A549 treated with CORT108297 at 1 μM for 4 hours (cell line): ENCODE measurements around the gene DENND4B. TPM values are rescaled to one million over a fixed set of nuclear protein-coding genes. Genes with fewer than 3 reads are reported as not detected.

Experiments used
- total RNA-seq: library from RNA; stranded (reverse); fragments of 200-300 nt; extraction: Qiagen RNA extraction; gene quantifications from 5 replicates; pipeline ENCODE4 v1.2.3, GENCODE V29; 2022

The DENND4B gene
- total RNA-seq, result 22.9 to 40.4 TPM (median 38.6 TPM) in 5 replicates

GRCh38 chr1:153946622-153947241 lies at the start of gene DENND4B:
Gene DENND4B (minus strand): TSS chr1:153946718. CDS start chr1:153944374, 2,344 bp downstream.

DNA sequence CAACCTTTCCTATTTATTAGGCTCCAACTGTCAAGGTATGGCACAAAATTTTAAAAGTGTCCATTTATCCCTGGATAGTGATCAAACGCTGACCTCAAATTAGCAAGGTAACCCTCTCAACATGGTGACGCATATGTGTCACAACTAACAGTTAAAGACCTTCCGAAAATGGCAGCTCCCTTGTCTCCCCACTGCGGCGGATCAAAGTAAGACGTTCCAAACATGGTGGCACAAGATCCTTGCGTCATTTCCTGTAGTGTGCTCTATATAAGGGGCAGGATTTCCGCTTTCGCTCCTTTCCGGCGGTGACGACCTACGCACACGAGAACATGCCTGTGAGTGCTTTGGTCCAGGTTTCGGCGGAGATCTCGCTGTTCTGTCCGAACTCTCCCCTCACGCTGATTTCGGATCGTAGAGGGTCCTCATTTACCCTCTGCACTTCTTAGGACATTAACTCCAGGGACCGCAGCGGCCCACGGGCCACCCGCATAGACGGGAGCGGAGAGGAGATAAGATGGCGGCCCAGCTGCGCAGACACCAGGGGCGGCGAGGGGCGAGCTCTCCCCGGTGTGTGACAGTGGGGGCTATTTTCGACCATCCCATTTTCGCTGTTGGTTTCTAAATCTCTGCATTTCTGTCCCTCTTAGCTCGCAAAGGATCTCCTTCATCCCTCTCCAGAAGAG lies 44.1 kb upstream of the DENND4B start, which contains the start of gene RPS27:
Gene RPS27, plus strand, starts transcription at position 295 of the 683 bp plus-strand sequence. Its CDS starts 35 bp downstream, at position 330.

DNA sequence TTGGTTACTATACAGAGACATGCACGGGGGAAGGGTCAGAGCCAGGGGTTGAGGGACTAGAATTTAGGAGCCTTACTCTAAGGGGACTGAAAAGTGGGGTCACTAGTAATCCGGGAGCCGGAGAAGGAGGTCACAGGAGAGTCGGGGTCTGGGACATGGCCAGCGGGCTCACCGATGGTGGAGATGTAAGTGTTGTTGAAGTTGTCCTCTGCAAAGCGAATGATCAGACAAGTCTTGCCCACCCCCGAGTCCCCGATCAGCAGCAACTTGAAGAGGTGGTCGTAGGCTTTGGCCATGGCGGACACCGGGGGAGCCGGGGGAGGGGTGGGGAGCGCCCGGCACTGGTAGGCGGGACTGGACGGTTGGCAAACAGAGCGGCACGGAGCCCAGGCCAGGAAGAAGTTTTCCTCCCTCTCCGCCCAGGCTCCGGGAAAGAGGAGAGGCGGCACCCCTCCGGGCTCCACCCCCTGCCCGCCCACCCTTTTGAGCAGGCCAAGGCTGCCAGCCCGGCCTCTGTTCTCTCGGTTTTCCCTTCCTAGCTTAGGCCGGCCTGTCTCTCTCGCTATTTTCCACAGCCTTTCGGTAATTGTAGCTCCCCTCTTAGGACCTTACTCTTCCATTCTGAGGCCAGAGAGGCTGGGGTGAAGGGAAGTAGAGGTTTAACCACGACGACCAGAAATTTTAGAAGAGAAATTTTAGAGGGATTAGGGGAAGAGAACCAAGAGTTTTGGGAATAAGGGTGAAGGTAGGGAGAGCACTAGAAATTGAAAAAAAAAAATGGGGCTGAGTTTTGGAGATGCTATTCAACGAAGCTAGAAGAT lies 39.6 kb upstream of the DENND4B start, which contains the start of gene RAB13:
Gene RAB13, minus strand, starts transcription at position 399 of the 821 bp plus-strand sequence. Its CDS starts 103 bp downstream, at position 296.

DNA sequence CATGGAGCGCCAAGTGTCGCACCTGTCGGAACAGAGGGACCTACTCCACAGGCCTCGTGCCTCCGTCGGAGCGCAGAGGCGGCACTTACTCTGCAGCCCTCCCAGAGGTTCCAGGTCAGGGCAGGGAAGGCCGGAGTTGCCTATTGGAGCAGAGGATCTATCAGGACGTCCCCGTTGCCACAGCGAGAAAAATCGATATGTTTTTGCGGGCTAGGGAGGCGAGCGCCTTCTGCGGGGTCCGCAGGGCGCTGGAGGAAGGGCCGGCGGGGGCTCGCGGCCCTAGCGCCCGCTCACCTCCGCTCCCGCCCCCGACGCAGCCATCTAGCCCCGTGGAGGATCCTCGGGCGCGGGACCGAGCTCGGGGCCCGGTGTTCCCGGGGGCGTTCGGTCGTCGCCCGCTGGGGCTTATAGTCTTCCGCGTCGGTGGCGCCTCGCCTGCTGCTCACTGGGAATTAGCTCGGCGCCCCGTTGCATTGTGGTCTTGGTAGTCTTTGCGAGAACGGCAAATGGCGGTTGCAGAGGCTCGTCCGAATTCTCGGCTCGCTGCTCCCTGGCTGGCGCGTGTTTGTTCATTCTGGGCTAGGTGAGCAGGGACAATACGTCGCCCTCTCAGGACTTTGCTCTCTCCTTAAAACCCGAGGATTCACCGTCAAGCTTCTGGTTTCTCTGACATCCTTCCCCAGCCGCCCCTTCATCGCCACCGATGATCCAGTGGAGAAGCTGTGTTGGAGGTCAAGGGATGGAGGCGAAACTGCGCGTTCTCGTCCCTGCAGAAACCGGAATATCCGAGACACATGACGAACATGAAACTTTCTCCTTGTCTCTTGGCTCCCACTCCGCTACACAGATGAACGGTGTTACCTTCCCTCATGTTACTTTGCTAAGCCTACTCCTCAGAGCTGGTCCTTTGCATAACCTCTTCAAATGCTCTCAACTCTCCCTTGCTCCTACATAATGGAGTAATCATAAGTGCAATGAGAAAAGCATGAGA lies 31.0 kb upstream of the DENND4B start, which contains the start of gene JTB:
Gene JTB, minus strand, starts transcription at position 425 of the 991 bp plus-strand sequence. Its CDS starts 422 bp downstream, at position 3.

GRCh38 chr1:153967107-153967999 lies 20.8 kb upstream of the DENND4B start, which contains the start of gene CREB3L4:
Gene CREB3L4 (plus strand): TSS chr1:153967902. CDS start chr1:153968526, 624 bp downstream.

GRCh38 chr1:153963030-153963849 lies 16.7 kb upstream of the DENND4B start, which contains the start of gene SLC39A1:
Gene SLC39A1 (minus strand): TSS chr1:153963537. CDS start chr1:153962715, 822 bp downstream.

GRCh38 chr1:153958111-153958960 lies 11.8 kb upstream of the DENND4B start, which contains the start of gene CRTC2:
Gene CRTC2 (minus strand): TSS chr1:153958612. CDS start chr1:153958497, 115 bp downstream.

DNA sequence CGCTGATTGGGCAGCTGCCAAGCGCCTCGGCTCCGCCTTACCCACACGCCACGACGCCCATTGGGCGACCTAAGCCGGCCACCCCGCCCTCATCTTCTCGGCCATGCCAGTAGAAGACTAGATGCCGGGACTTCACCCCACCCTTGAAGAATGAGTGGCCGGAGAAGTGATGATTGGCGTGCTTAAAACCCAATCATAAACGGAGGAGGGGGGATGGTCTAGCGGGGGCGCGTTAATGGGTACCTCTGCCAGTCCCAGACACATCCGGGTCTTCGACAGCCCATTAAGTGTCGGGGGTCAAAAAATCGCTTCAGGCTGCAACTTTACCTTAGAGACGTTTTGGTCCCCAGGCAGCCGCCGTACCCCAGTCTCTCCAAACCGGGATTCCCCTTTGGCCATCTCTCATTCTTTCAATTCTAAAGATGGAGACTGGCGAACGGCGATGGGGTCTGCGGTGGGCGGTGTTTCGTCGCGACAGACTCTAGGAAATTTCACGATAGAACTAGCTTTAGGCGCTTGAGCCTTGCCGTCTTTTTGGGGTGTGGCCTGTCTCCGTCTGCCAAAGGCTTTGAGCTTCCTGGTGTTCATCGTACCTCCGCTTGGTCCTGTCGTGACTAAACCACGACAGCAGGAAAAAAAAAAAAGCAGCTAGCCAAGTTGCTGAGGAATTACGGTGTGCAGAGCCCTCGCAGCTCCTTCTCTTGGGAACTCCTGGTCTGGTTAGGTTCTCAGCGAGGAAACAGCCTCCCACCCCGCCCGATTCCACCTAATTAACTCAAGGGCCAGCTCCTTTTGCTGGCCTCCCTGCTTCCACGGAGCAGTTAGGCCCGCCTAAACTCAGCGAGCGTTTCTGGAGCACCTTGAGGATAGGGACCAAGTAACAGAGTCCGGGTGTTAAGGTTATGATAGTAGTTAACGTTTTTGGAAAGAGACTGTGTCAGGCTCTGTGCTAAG lies 23.3 kb downstream of the DENND4B start, which contains the start of gene GATAD2B:
Gene GATAD2B, minus strand, starts transcription at position 1 of the 954 bp plus-strand sequence. CDS start 94,625 bp downstream, outside the sequence.

Other genes starting within 250 kb of the DENND4B start
- 18.9 to 20.5 TPM (median 20.3 TPM) in 5 replicates for gene INTS3, start 218.7 kb downstream of the DENND4B start, total RNA-seq
- gene SLC27A3, start 171.3 kb downstream of the DENND4B start, total RNA-seq, result 0.73 to 2.4 TPM (median 1.3 TPM) in 5 replicates
- 6.9 to 10.1 TPM (median 8.6 TPM) in 5 replicates for gene GATAD2B, start 23.7 kb downstream of the DENND4B start, total RNA-seq
- 30.6 to 45.7 TPM (median 41.6 TPM) in 5 replicates for gene CRTC2, start 11.9 kb upstream of the DENND4B start, total RNA-seq
- 151 to 169 TPM (median 166 TPM) in 5 replicates for gene SLC39A1, start 16.8 kb upstream of the DENND4B start, total RNA-seq
- 8.5 to 12.4 TPM (median 10.3 TPM) in 5 replicates for gene CREB3L4, start 21.2 kb upstream of the DENND4B start, total RNA-seq
- 109 to 169 TPM (median 154 TPM) in 5 replicates for gene JTB, start 31.0 kb upstream of the DENND4B start, total RNA-seq
- gene RAB13, start 39.6 kb upstream of the DENND4B start, total RNA-seq, result 131 to 153 TPM (median 132 TPM) in 5 replicates
- 4,150 to 7,755 TPM (median 4,460 TPM) in 5 replicates for gene RPS27, start 44.0 kb upstream of the DENND4B start, total RNA-seq
- gene NUP210L, start 208.4 kb upstream of the DENND4B start, total RNA-seq, result not detected in 5 replicates
- gene TPM3, start 245.4 kb upstream of the DENND4B start, total RNA-seq, result 424 to 619 TPM (median 471 TPM) in 5 replicates